IPS-18c (cell line): ENCODE results near the gene MCM3AP.

Experiments used
- H3K4me3 ChIP-seq: 2 replicates; pipeline ENCODE4 v1.7.0; 2013; ENCODE audit warnings: low read depth, mild to moderate bottlenecking, low read length, moderate library complexity; ENCODE audit not compliant: insufficient read depth
- H3K9me3 ChIP-seq: one replicate; pipeline ENCODE4 v1.6.1; 2013; ENCODE audit warnings: mild to moderate bottlenecking, low read length, moderate library complexity; ENCODE audit not compliant: control insufficient read depth, insufficient read depth

Gene MCM3AP

DNA sequence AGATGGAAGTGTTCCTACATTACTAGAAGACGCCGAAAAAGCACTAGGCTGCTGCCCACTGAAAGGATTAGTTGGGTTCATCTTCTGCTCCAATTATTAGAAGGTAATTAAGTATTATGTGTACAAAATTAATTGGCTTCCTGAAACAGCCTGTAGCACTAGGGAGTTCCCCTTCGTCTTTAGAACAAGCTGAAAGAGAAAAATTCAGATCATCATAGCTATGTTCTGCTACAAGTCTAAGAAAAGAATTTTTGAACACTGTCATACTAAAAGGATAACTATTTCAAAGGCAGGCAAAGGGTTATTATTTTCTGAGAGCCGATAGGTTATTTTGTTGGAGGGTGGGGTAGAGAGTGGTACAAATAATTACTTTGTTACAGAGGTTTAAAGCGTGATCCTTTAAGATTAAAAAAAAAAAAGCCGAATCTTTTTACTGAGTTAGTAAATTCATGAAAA lies at the start of gene MCM3AP:
MCM3AP (minus strand) TSS at position 406 of the 456 bp plus-strand sequence; CDS start at position 81, 325 bp downstream.
- peak within 1 kb of the TSS; percentile 94 for H3K4me3 ChIP-seq

DNA sequence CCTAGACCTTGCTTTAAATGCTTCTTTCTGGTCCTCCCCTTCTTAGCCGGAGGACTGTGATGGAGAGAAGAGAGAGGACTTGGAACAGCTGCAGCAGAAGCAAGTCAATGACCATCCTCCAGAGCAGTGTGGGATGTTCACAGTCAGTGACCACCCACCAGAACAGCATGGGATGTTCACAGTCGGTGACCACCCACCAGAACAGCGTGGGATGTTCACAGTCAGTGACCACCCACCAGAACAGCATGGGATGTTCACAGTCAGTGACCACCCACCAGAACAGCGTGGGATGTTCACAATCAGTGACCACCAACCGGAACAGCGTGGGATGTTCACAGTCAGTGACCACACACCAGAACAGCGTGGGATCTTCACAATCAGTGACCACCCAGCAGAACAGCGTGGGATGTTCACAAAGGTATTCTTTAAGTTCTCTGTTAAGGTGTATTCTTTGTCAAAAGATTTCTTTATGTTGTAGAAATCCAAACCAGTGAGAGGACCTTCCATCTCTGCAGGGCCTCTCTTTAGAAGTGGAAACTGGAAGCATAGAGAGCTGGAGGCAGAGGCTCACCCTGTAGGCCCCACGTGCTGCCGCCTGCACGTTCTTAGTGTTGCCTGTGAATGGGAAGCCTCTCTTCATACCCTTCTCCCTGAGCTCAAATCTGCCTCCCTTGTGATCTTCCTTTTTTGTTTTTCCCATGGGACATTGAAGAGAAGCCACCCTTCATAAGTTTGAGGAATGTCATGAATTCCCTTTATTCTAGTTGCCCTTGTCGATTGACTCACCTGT lies 49.1 kb upstream of the MCM3AP start:
- Histone ChIP-seq H3K4me3 (no peak overlapping the region), H3K9me3 (no peaks in the 10 kb centered on the region)

More for the DNA sequence above, at the start of gene MCM3AP:
- H3K9me3 ChIP-seq: no peaks in the 10 kb centered on the region

DNA sequence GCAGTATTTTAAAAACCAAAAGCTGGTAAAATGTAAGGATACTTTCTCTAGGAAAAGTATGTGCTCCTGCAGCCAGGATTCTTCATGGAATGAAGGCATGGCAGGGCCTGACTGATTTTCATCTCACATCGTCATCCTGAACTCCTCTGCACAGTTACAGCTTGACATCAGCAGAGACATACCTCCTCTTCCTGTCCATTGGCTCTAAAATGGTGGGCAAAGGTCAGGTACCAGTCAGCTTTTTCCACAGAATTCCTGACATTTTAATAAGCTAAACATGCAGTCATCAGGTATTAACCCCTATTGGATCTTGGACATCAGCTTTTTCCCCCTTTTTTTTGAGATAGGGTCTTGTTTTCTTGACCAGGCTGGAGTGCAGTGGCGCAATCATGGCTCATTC lies 44.4 kb upstream of the MCM3AP start:
- Histone ChIP-seq H3K9me3 (peaks cover 2% of the 10 kb centered on the region), H3K4me3 (no peak overlapping the region)

DNA sequence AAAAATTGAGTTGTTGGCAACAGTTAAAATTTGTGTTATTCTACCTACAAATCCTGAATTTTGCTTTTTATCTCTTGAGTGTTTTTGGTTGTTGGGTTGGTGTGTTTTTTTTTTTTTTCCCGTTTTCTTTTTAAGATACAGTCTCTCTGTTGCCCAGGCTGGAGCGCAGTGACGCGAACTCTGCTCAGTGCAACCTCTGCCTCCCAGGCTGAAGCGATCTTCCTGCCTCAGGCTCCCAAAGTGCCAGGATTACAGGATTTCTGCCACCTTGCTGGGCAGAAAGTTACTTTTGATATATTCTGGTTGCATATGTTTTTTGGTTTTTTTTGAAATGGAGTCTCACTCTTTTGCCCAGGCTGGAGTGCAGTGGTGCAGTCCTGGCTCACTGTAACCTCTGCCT lies 42.7 kb upstream of the MCM3AP start:
- H3K4me3 ChIP-seq: no peak overlapping the region
- H3K9me3 ChIP-seq: peaks cover 2% of the 10 kb centered on the region

DNA sequence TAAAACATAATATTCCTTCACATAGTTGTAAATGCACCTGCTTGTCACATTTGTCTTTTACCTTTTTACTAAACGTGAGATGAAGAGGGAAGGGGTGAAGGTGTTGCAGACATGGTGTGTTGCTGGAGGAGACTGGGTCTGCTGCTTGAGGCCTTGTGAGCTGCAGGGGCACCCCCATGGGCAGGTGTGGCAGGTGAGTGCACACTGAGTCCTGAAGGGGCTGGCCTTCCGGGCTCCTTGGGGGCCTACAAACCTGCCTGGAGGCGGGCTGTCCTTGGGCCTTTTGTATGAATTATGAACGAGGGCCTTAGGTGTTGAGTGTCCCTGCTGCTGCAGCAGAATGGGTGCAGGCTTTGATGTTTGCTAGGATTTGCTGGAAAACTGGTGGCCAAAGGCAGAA lies 42.3 kb upstream of the MCM3AP start:
- H3K4me3 ChIP-seq: no peak overlapping the region
- peaks cover 2% of the 10 kb centered on the region for H3K9me3 ChIP-seq

DNA sequence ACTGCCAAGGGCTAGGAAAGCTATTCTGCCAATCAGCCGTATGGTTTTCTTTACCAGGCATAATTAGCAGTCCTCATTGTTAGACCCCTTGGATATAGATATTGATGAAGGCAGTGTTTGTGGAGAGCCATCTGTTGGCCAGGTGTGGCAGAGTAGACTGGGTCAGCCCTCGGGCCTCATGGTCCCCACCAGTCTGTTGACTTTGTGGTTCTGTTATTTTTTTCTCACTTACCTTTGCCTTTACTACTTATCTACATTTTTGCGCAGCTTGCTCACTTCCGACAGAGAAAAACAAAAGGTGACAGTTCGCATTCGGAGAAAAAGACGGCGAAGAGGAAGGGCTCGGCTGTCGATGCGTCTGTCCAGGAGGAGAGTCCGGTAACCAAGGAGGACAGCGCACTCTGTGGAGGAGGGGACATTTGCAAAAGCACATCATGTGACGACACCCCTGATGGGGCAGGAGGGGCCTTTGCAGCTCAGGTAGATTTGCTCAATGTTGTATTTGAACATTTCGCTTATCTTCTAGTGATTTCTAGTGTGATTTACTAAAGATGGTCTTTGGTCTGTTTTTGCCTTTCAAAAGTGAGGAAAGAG lies 40.8 kb upstream of the MCM3AP start:
- Histone ChIP-seq H3K9me3 (peaks cover 2% of the 10 kb centered on the region), H3K4me3 (no peak overlapping the region)

DNA sequence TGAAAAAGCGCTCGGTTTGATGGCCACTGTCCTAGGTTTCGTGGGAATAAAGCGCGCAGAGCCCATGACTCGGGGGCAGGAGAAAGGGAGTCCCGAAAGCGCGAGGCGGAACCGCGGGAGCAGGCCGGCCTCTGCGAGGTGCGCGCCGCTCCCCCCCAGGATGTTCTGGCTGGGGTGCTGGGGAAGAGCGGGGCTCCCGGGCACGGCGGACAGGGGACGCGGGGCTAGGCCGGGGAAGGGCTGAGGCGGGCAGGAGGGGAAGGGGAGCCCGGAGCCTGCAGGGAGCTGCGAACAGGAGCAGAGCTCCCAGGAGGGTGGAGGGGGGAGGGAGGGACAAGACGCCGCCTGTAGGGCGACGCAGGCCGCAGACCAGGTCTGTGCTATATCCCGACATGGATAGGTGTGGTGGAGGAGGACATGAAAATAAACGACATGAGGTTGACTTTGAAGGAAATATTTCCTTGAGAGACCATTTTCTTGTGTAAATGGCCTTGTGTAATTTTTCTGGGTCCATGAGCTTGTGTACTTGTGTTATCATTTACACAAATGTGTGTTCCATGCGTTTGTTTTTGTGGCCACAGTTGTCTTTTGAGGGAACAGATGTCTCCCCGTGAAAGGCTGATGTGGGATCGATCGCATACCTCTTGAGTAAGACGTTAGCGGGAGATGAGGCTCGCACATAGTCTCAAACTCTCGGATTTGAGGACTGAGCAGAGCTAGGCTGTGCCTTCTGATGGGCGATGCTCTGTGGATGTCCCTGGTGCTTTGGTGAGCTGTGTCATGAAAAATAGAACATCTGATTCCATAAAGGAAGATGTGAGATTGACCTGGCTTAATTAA lies 39.9 kb upstream of the MCM3AP start:
- Histone ChIP-seq H3K9me3 (peaks cover 2% of the 10 kb centered on the region), H3K4me3 (peak overlapping the region; percentile 80)

DNA sequence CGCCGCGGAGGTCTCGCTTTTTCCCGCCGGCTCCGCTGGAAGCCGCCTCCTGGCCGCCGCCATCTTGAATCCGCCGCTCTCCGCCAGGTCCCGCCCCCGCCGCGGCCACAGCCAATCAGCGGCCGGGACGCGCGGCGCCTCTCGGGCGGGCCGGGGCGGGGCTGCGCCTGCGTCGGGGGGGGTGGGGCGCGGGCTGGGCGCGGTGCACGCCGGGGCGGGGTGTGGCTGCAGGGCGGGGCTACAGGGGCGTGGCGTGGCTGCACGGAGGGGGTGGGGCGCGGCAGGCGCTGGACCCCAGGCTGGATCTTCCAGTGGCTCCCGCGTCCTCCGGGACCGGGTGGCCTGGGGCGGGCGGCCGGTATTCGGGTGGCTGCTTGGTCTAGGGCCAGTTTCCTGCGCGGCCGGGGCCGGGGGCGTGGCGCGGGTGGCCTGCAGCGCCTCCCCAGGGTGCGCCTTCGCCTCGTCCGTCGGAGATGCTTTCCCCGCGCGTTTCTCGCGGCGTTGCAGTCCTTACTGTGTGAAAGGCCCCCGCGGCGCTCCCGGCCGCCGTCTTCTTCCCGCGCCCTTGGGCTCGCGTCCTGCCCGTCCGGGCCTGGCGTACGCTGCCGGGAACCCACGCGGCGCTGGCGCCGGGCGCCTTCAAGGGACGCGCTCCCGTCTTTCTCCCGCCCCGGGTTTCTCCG lies 39.1 kb upstream of the MCM3AP start:
- H3K9me3 ChIP-seq: peaks cover 2% of the 10 kb centered on the region
- peak overlapping the region; percentile 99 for H3K4me3 ChIP-seq

DNA sequence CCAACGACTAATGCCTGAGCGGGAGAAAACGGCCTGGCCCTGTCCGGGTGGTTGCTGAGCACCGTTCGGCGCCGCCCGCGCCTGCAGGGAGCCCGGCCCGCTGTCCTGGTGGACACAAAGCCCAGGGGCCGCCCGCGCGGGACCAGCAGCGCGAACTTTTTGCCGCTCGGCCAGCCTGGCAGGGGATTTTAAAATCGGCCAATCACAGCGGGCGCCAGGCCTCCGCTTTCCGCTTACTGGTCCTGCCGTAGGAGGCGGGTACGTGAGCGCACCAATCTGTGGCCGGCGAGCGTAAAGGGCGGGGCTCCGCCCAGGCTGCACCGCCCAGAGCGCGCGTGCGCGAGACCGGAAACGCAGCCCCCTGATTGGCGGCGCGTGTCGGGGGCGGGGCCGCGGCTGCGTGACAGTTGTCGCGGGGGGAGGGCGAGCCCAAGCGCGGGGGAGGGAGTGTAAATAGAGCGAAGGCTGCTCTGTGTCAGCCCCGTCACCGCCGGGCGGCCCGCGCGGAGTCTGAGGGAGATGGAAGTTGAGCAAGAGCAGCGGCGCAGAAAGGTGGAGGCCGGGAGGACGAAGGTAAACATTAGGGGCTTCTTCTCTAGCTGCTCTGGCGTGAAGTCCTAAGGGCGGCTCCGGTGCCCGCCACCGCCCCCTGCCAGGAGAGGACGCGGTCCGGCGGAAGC lies 38.4 kb upstream of the MCM3AP start, which contains the start of the genes C21orf58 and PCNT:
C21orf58 (minus strand) TSS at position 161 of the 680 bp plus-strand sequence. CDS start 1,132 bp downstream, outside the sequence.
PCNT (plus strand) TSS at position 447 of the 680 bp plus-strand sequence; CDS start at position 520, 73 bp downstream.
- Histone ChIP-seq H3K9me3 (peaks cover 2% of the 10 kb centered on the region), H3K4me3 (peak within 1 kb of the TSS; percentile 99)

DNA sequence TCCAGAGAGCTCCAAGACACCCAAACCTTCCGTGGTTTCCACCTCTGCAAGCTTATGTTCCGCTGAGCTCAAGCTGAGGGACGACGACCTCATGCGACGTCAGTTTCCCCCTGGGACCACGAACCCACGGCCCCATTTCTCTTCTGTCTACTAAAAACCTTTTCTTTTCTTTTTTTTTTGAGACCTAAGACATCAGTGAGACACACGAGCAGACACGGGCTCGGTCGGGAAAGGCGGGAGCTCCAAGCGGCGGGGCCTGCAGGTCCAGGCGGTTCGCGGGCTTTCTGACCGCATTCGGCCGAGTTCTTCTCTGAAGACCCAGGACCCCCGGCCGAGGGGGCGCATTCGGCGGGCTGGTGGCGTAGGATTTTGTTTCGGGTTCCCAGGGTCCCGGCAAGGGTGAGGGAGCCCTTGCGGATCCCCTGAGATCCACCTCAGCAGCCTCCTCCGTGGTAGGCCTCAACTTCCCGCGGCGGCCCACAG lies 37.9 kb upstream of the MCM3AP start:
- H3K4me3 ChIP-seq: peak overlapping the region; percentile 98
- H3K9me3 ChIP-seq: peaks cover 2% of the 10 kb centered on the region

DNA sequence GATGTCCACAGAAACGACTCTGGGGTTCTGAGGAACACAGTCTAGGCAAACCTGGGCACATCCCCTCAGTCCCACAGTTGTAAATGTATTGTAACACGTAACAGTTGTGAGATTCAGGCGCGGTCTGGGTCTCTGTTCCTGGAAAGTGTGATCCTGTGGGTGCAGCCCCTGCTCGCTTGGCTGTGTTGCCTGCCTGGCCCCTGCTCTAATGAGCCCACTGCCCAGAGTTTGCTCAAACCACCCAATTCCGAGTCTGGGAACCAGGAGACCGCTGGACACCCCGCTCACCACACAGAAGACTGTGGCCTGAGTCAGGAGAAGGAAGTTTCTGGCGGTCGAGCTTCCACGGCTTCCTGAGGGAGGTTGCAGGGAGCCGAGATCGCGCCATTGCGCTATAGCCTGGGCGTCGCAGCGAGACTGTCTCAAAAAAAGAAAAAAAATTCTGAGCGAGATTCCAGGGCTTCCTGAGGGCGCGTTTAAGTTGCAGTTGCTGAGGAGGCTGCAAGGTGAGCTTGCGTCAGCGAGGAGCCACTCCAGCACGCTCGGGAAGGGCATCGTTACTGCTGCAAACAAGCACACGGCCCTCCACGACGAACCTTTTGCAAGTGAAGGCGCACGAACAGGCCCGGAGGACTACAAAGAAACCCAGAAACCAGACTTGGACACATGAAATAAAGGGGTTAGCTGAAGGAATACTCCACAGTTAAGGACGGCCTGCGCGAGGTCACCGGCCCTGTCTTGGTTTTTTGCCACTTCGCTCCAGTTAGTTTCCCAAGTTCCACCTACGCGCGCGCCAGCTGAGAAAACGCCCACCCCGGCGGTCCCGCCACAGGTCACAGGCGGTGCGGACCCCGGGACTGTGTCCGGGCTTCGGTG lies 37.2 kb upstream of the MCM3AP start:
- H3K9me3 ChIP-seq: peaks cover 2% of the 10 kb centered on the region
- H3K4me3 ChIP-seq: peak overlapping the region; percentile 98

DNA sequence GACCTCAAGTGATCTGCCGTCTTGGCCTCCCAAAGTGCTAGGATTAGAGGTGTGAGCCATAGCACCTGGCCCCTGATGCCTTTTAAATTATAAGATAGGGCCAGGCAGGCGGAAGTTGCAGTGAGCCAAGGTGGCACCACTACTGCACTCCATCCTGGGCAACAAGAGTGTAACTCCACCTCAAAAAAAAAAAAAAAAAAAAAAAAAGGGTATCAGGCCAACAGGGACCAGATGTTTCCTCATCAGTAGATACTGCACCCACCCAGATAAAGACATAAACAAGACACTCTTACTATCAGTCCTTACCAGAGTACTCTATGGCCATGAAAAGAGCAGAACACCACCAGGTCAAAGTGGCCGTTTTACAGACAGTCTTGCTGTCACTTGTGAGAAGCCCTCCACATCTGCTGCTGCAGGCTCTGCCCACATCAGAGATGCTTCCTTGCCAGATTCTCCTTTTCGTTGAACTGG lies 35.0 kb upstream of the MCM3AP start:
- no peaks in the 10 kb centered on the region for H3K9me3 ChIP-seq
- H3K4me3 ChIP-seq: no peak overlapping the region

DNA sequence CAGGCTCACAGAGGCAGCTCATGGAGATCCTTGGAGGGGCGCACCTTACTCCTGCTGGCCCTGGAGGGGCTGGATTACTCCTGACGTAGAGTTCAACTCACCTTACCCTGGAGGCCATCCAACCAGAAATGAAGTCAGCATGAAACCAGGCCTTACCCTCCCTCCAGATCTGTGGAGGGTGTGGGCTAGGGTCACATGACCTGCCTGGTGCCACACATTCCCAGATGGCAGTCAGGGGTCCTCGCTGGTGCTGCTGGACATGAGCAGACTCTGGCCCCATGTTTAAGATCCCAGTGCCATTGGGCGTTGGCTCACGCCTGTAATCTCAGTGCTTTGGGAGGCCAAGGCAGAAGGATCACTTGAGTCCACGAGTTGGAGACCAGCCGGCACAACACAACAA lies 33.8 kb upstream of the MCM3AP start:
- Histone ChIP-seq H3K9me3 (no peaks in the 10 kb centered on the region), H3K4me3 (no peak overlapping the region)

DNA sequence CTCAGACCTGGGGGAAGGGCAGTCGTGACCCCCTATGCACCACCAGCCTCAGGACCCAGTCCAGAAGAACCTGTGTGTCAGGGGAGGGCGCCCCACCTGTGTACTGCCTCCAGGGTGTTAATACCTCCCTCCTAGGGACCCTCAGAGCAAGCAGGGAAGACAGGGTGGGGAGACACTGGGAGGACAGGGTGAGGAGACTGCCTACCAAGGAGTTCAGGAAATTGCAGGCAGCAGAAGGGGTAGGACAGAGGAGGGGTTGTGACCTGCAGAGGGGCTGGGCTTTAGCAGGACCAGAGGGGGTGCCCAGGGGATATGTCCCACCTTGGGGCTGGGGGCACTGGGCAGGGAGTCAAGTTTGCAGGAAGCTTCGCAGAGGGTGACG lies 33.0 kb upstream of the MCM3AP start:
- no peak overlapping the region for H3K4me3 ChIP-seq
- H3K9me3 ChIP-seq: no peaks in the 10 kb centered on the region

DNA sequence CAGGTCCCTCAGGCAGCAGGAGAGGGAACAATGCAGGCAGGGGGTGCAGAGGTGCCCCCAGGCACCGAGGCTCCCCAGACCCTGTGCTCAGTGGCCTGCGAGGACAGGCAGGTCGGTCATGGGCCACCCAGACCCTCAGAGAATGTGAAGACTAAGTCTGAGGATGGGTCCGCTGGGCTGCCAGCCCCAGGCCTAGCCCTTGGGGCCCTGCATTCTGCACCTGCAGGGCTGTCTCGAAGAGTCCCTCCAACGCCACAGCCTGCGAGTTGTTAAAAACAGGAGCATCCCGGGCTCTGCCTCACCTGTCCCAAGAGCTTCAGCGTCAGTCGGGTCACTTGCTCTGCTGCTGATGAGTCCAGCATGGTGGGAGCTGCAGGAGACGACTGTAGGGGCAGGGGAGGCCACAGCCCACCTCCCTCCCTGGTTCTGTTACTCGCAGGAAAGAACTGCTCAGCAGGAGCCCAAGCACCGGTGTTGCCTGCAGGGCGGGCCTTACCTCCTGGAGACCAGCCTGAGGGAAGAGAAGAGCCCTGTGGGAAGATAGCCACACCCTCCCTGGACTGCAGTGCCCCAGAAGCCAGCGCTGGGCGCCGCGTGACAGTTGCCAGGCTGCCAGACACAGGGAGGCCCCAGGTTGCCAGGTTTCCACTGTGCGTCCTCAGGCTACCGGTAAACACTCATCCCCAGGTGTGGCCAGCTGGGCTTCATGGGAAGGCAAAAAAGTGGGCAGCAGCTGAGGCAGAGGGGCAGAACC lies 32.5 kb upstream of the MCM3AP start:
- Histone ChIP-seq H3K4me3 (no peak overlapping the region), H3K9me3 (no peaks in the 10 kb centered on the region)
